WTC11 (cell line): ENCODE measurements around the gene HDAC7.

Source experiments
- ARID4B ChIP-seq: sonication (generic); formaldehyde crosslinking; IDR thresholded peaks from 2 replicates; pipeline ENCODE4 v1.8.0; 2023; ENCODE audit warnings: missing genetic modification reagents, mild to moderate bottlenecking, borderline replicate concordance
- FOXP4 ChIP-seq: sonication (generic); formaldehyde crosslinking; IDR thresholded peaks from 2 replicates; pipeline ENCODE4 v1.8.0; 2022; ENCODE audit warnings: mild to moderate bottlenecking, missing genetic modification reagents
- ZBTB21 ChIP-seq: sonication (generic); formaldehyde crosslinking; IDR thresholded peaks from 2 replicates; pipeline ENCODE4 v1.8.1; 2023; ENCODE audit warnings: mild to moderate bottlenecking, missing genetic modification reagents, borderline replicate concordance
- ZNF219 ChIP-seq: sonication (generic); formaldehyde crosslinking; IDR thresholded peaks from 2 replicates; pipeline ENCODE4 v1.8.0; 2023; ENCODE audit warnings: missing genetic modification reagents, mild to moderate bottlenecking, borderline replicate concordance
- TF ChIP-seq, protein P1 (sequence below): sonication (generic); formaldehyde crosslinking; IDR thresholded peaks from 2 replicates; pipeline ENCODE4 v1.8.1; 2023; ENCODE audit warnings: mild to moderate bottlenecking, missing genetic modification reagents, moderate library complexity
- TF ChIP-seq, protein P2 (sequence below): fragments of 200-600 bp; IDR thresholded peaks from 2 replicates; pipeline ENCODE4 v1.8.0; 2022; ENCODE audit warnings: antibody characterized with exemption
- TF ChIP-seq, protein P3 (sequence below): sonication (generic); formaldehyde crosslinking; IDR thresholded peaks from 2 replicates; pipeline ENCODE4 v1.8.1; 2022; ENCODE audit warnings: mild to moderate bottlenecking, missing genetic modification reagents, moderate library complexity, borderline replicate concordance
- TF ChIP-seq, protein P4 (sequence below): sonication (generic); formaldehyde crosslinking; conservative IDR thresholded peaks from 2 replicates; pipeline ENCODE4 v1.8.1; 2022; ENCODE audit warnings: mild to moderate bottlenecking, missing genetic modification reagents

GRCh38 chr12:47762850-47763465, 56.7 kb downstream of the HDAC7 start:
- TF ChIP-seq, protein P1, sequence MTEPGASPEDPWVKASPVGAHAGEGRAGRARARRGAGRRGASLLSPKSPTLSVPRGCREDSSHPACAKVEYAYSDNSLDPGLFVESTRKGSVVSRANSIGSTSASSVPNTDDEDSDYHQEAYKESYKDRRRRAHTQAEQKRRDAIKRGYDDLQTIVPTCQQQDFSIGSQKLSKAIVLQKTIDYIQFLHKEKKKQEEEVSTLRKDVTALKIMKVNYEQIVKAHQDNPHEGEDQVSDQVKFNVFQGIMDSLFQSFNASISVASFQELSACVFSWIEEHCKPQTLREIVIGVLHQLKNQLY (CRISPR knock-in tag), result no peak
- TF ChIP-seq, protein P2, sequence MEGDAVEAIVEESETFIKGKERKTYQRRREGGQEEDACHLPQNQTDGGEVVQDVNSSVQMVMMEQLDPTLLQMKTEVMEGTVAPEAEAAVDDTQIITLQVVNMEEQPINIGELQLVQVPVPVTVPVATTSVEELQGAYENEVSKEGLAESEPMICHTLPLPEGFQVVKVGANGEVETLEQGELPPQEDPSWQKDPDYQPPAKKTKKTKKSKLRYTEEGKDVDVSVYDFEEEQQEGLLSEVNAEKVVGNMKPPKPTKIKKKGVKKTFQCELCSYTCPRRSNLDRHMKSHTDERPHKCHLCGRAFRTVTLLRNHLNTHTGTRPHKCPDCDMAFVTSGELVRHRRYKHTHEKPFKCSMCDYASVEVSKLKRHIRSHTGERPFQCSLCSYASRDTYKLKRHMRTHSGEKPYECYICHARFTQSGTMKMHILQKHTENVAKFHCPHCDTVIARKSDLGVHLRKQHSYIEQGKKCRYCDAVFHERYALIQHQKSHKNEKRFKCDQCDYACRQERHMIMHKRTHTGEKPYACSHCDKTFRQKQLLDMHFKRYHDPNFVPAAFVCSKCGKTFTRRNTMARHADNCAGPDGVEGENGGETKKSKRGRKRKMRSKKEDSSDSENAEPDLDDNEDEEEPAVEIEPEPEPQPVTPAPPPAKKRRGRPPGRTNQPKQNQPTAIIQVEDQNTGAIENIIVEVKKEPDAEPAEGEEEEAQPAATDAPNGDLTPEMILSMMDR, result no peak
- TF ChIP-seq ZNF219, result no peak
- TF ChIP-seq ARID4B (CRISPR knock-in tag), result no peak
- TF ChIP-seq, protein P3, sequence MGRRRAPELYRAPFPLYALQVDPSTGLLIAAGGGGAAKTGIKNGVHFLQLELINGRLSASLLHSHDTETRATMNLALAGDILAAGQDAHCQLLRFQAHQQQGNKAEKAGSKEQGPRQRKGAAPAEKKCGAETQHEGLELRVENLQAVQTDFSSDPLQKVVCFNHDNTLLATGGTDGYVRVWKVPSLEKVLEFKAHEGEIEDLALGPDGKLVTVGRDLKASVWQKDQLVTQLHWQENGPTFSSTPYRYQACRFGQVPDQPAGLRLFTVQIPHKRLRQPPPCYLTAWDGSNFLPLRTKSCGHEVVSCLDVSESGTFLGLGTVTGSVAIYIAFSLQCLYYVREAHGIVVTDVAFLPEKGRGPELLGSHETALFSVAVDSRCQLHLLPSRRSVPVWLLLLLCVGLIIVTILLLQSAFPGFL, result no peak
- TF ChIP-seq, protein P4, sequence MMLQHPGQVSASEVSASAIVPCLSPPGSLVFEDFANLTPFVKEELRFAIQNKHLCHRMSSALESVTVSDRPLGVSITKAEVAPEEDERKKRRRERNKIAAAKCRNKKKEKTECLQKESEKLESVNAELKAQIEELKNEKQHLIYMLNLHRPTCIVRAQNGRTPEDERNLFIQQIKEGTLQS, result no peak
- TF ChIP-seq FOXP4 (CRISPR knock-in tag), result no peak
- TF ChIP-seq ZBTB21 (CRISPR knock-in tag), result no peak
